HEK293T (cell line): Measurements from ENCODE around the gene EDA.

Source experiments
- CTBP1 ChIP-seq: fragments of 450-650 bp; IDR thresholded peaks from 2 replicates; pipeline ENCODE4 v1.6.1; 2016; ENCODE audit warnings: borderline replicate concordance
- ELF4 ChIP-seq: fragments of 450-650 bp; IDR thresholded peaks from 2 replicates; pipeline ENCODE4 v1.6.1; 2017; ENCODE audit warnings: antibody characterized with exemption
- FOXA1 ChIP-seq: fragments of 450-650 bp; IDR thresholded peaks from 2 replicates; pipeline ENCODE4 v1.6.1; 2016; ENCODE audit warnings: mild to moderate bottlenecking
- FOXK2 ChIP-seq: fragments of 450-650 bp; IDR thresholded peaks from 2 replicates; pipeline ENCODE4 v1.6.1; 2016; ENCODE audit warnings: mild to moderate bottlenecking
- FOXM1 ChIP-seq: fragments of 450-650 bp; IDR thresholded peaks from 2 replicates; pipeline ENCODE4 v1.6.1; 2017; ENCODE audit warnings: mild to moderate bottlenecking, borderline replicate concordance
- LEF1 ChIP-seq: fragments of 450-650 bp; IDR thresholded peaks from 2 replicates; pipeline ENCODE4 v1.6.1; 2017; ENCODE audit warnings: mild to moderate bottlenecking, borderline replicate concordance
- SP1 ChIP-seq: fragments of 450-650 bp; IDR thresholded peaks from 2 replicates; pipeline ENCODE4 v1.6.1; 2017
- SUZ12 ChIP-seq: fragments of 450-650 bp; IDR thresholded peaks from 2 replicates; pipeline ENCODE4 v1.6.1; 2016; ENCODE audit warnings: mild to moderate bottlenecking
- TARDBP ChIP-seq: fragments of 450-650 bp; IDR thresholded peaks from 2 replicates; pipeline ENCODE4 v1.6.1; 2016
- ZNF384 ChIP-seq: fragments of 450-650 bp; IDR thresholded peaks from 2 replicates; pipeline ENCODE4 v1.6.1; 2016
- TF ChIP-seq, protein P1 (sequence below): fragments of 450-650 bp; IDR thresholded peaks from 2 replicates; pipeline ENCODE4 v1.6.1; 2016

DNA sequence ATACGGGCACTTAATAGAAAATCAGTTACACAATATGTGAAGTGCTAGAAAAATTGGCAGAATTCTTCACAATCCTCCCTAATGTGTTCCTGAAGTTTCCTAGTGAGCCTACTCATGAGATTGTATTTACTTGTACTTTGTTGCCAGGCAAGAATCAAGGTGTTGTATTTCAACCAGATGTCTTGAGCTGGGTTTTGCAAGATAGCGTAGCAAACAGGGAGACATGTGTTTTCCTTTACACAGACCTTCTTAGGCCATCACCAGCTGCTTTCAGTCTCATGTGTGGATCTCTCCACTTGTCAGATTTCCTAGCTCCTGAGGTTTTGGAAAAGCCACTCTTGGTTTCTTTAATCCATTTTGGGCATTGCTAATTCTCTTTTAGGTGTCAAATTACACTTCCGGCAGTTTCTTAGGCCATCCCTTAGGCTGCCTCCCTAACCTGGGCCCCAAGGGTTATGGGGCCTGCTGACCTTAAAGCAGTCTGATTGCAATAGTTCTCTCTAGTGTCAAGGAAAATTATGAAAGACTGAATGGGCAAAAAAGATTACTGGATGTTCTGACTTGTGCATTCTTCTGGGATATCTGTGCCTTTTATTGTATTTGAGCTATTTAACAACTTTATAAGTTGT lies 12.2 kb upstream of the EDA start:
- no peak for TF ChIP-seq SUZ12
- TF ChIP-seq, protein P1, sequence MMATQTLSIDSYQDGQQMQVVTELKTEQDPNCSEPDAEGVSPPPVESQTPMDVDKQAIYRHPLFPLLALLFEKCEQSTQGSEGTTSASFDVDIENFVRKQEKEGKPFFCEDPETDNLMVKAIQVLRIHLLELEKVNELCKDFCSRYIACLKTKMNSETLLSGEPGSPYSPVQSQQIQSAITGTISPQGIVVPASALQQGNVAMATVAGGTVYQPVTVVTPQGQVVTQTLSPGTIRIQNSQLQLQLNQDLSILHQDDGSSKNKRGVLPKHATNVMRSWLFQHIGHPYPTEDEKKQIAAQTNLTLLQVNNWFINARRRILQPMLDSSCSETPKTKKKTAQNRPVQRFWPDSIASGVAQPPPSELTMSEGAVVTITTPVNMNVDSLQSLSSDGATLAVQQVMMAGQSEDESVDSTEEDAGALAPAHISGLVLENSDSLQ, result no peak
- TF ChIP-seq ZNF384, result no peak
- TF ChIP-seq TARDBP, result no peak
- no peak for TF ChIP-seq ELF4
- TF ChIP-seq CTBP1, result no peak
- TF ChIP-seq SP1, result no peak
- TF ChIP-seq FOXM1, result no peak
- no peak for TF ChIP-seq LEF1
- TF ChIP-seq FOXA1, result no peak
- TF ChIP-seq FOXK2, result no peak
